ENCODE results near the gene PTPN4. TPM values are rescaled to one million over a fixed set of nuclear protein-coding genes. Genes with fewer than 3 reads are reported as not detected.

The PTPN4 gene
- total and polyA plus RNA-seq, 2 experiments from 2014 or later, result 41.6 to 90.4 TPM

GRCh38 chr2:119732601-119733164, 27.0 kb upstream of the PTPN4 start:
- H3K9me2 ChIP-seq (ENCODE audit: insufficient read depth), result 0 out of 2 replicates have a peak, but pooled peaks cover 3% of the 10 kb centered on the region

More at GRCh38 chr2:119732601-119733164, 27.0 kb upstream of the PTPN4 start:
- ATAC-seq (no peak), DNase-seq (ENCODE audit: low spot score) (no peak)
- TF ChIP-seq NANOG (IDR thresholded peaks at IDR 0.05; ENCODE audit: borderline replicate concordance), result no peak
- TF ChIP-seq CTCF (conservative IDR thresholded peaks at IDR 0.05; ENCODE audit: low read depth in 2 of 2), result no peak
- no peak for TF ChIP-seq CREB1 (CRISPR knock-in tag; IDR thresholded peaks at IDR 0.05; ENCODE audit: low read depth)
- no peak for TF ChIP-seq EZH2 (IDR thresholded peaks at IDR 0.05; ENCODE audit: low read depth, unreplicated experiment)
- TF ChIP-seq ETS1 (IDR thresholded peaks at IDR 0.05), result no peak
- TF ChIP-seq STAT1 (IDR thresholded peaks at IDR 0.05; ENCODE audit: unreplicated experiment), result no peak
- TF ChIP-seq, protein P1, sequence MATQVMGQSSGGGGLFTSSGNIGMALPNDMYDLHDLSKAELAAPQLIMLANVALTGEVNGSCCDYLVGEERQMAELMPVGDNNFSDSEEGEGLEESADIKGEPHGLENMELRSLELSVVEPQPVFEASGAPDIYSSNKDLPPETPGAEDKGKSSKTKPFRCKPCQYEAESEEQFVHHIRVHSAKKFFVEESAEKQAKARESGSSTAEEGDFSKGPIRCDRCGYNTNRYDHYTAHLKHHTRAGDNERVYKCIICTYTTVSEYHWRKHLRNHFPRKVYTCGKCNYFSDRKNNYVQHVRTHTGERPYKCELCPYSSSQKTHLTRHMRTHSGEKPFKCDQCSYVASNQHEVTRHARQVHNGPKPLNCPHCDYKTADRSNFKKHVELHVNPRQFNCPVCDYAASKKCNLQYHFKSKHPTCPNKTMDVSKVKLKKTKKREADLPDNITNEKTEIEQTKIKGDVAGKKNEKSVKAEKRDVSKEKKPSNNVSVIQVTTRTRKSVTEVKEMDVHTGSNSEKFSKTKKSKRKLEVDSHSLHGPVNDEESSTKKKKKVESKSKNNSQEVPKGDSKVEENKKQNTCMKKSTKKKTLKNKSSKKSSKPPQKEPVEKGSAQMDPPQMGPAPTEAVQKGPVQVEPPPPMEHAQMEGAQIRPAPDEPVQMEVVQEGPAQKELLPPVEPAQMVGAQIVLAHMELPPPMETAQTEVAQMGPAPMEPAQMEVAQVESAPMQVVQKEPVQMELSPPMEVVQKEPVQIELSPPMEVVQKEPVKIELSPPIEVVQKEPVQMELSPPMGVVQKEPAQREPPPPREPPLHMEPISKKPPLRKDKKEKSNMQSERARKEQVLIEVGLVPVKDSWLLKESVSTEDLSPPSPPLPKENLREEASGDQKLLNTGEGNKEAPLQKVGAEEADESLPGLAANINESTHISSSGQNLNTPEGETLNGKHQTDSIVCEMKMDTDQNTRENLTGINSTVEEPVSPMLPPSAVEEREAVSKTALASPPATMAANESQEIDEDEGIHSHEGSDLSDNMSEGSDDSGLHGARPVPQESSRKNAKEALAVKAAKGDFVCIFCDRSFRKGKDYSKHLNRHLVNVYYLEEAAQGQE (IDR thresholded peaks at IDR 0.05; ENCODE audit: unreplicated experiment), result no peak
- no peak for TF ChIP-seq ZNF114 (CRISPR knock-in tag; IDR thresholded peaks at IDR 0.05)
- TF ChIP-seq ZNF331 (CRISPR knock-in tag; IDR thresholded peaks at IDR 0.05; ENCODE audit: low read depth), result no peak
- no peak for TF ChIP-seq POLR2AphosphoS5 (IDR thresholded peaks at IDR 0.05; ENCODE audit: low read depth)
- TF ChIP-seq EZH2phosphoT487 (IDR thresholded peaks at IDR 0.05; ENCODE audit: unreplicated experiment), result no peak
- TF ChIP-seq JUNB (IDR thresholded peaks at IDR 0.05; ENCODE audit: unreplicated experiment), result no peak
- no peak for TF ChIP-seq ZNF462 (CRISPR knock-in tag; IDR thresholded peaks at IDR 0.05)
- H3K9me3 Mint-ChIP-seq, result no peaks in the 10 kb centered on the region
- Histone ChIP-seq H3K36me3 (ENCODE audit: insufficient read depth) (no peaks in the 10 kb centered on the region), H4K20me1 (replicated peaks; ENCODE audit: insufficient read depth) (no peaks in the 10 kb centered on the region), H3K4me1 (ENCODE audit: insufficient read depth) (no peaks in the 10 kb centered on the region), H3K27ac (ENCODE audit: low read depth) (no peak overlapping the region), H3K79me2 (replicated peaks; ENCODE audit: insufficient read depth) (no peaks in the 10 kb centered on the region), H2AFZ (no peak overlapping the region), H3K27me3 (ENCODE audit: insufficient read depth) (no peaks in the 10 kb centered on the region), H3K4me3 (no peak overlapping the region), H3K4me2 (no peak overlapping the region), H3F3A (replicated peaks; ENCODE audit: low read depth) (no peaks in the 10 kb centered on the region)
- H3K4me1 Mint-ChIP-seq, result peaks cover 21% of the 10 kb centered on the region
- no peak overlapping the region for H3K4me3 Mint-ChIP-seq
- H3K36me3 Mint-ChIP-seq (ENCODE audit: low read depth), result no peaks in the 10 kb centered on the region
- H3K27me3 Mint-ChIP-seq (ENCODE audit: insufficient read depth, low read depth, poor library complexity), result peaks cover 3% of the 10 kb centered on the region
- no peak overlapping the region for H3K27ac Mint-ChIP-seq

Measured in GM23338 (cell line).